ENCODE measurements around the gene PAK1.
"Not testable (repeated sequence)": the region's sequence is repeated elsewhere in the genome, so short reads cannot be mapped to it uniquely, and the experiment has no call there.

PAK1 gene

GRCh38 chr11:77400775-77401449 lies 73.0 kb downstream of the PAK1 start:
- DNase-seq, result no peak

DNA sequence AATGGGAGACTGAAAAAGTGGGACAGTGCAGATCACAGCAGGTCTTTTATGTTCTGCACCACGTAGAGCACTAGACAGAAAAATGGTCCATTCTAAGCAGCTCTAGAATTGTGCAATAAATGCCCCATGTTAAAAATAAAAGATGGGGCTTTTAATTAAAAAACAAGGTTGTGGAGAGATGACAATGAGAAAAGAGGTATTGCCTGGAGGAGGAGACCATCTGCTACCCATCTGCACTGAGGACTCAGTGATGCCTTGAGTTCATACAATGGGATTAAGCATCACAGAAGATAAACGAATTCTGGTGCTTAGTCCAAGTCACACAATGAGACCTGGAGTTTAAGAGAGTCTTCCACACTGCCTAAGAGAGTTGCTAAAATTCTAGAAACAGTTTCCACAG lies 73.6 kb downstream of the PAK1 start:
- DNase-seq, result peak; percentile 70 to 93

DNA sequence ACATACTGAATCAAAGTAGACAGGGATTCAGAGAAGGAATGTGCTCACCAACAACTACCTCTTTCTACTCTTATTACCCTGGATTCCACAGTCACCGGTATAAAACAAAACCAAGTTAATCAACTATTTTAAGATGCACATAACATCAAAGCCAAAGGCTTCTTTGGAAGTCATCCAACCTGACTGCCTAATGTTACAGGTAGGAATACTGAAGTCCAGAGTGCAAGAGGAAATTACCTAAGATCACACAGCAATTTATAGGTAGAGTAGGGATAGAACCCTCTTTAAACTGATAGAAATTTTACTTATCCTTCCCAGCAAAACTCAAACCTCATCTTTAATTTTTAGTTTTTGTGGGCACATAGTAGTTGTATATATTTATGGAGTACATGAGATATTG lies 76.3 kb downstream of the PAK1 start:
- DNase-seq, result no peak

GRCh38 chr11:77396911-77397310 lies 77.0 kb downstream of the PAK1 start:
- no peak for DNase-seq

DNA sequence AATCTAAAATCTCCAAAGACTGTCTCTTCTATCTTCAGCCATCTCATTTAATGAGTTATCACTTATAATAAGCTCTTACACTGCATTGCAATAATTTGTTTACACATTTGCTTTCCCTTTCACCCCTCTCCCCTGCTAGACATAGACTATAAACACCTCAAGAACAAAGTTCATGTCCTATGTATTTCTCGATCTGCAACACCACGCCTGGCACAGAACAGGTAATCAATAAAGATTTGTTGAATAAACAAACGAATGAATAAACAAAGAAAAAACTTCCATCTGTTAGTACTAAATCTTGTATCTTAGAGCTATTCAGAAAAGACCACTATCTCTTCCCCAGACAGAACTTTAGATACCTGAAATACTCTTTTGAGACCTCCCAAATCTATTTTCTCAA lies 77.6 kb downstream of the PAK1 start:
- DNase-seq, result no peak

DNA sequence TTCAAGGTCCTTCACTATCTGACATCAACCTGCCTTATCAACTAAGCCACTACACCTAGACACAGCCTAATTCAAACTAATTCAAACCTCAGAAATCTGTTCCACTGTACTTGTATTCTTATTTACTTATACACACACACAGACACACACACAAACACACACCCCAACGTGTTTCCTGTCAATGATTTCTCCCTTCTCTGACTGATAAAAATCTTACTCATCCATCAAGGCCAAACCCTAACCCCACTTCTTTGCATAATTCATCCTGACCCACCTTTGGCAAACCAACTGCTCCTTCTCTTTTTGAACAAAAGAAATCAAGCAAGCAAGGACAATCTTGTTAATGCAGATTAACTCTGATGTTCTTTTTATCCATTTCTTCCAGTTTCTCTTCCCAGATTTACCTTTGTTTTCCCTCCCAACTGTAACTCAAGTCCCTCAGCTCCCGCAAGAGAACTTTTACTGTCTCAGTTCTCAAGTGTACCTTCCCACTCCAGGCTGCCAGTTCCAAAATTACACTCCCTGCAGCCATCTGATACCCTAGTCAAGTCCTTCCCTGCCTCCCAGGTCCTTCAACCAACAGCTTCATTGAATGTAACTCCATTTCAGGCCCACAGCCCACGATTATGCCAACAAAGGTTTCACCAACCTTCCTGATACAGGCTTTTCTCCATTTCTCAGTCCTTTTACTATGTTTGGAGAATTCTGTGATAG lies 78.3 kb downstream of the PAK1 start:
- peak in 1 of 2 experiments; percentile 21 for DNase-seq

DNA sequence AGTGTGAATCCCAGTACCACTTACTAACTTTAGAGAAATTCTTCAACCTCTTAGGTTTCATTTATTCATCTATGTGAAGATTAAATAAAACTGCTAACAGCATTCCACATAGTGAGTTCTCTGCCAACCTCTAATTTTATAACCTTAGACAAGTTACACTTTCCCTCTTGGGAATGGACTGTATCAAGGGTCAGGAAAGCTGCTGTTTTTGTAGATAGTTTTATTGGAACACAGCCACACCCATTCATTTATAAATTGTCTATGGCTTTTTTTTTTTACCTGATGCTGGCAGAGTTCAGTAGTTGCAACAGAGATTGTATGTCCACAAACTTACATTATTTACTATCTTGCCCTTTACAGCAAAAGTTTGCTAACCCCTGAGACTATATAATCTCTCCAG lies 81.1 kb downstream of the PAK1 start:
- no peak for DNase-seq

DNA sequence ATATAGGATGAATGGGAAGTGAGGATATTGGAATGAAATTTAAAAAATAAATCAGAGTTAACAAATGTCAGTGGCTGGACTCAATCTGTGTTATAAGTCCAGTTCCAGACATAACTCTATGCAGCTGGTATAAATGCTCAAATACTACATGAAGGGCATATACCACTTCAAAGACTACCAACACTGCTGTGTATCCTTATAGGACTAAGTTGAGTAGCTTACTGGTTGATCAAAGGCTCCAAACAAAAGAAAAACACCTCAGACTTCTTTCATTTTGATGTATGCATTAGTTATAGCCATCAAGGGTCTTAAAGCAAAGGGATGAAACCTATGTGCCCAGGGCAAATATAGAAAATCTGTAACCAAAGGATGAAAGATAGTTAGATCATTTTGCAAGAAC lies 86.2 kb downstream of the PAK1 start:
- DNase-seq, result no peak

GRCh38 chr11:77386178-77386577 lies 87.7 kb downstream of the PAK1 start:
- DNase-seq, result no peak

DNA sequence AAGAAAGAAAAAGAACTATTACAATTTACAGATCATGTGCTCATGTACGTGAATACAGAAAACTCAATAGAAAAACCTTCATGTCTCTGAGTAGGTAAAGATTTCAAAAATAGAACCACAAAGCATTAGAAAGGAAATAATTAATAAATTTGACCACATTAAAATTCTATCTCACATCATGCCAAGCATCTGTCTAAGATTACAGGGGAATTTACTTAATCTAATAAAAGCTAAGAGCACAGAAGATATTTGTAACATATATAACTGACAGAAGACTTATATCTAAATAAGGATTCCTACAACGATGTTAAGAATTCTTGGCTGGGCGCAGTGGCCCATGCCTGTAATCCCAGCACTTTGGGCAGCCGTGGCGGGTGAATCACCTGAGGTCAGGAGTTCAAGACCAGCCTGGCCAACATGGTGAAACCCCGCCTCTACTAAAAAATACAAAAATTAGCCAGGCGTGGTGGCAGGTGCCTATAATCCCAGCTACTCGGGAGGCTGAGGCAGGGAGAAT lies 88.6 kb downstream of the PAK1 start:
- not testable (repeated sequence) for DNase-seq

DNA sequence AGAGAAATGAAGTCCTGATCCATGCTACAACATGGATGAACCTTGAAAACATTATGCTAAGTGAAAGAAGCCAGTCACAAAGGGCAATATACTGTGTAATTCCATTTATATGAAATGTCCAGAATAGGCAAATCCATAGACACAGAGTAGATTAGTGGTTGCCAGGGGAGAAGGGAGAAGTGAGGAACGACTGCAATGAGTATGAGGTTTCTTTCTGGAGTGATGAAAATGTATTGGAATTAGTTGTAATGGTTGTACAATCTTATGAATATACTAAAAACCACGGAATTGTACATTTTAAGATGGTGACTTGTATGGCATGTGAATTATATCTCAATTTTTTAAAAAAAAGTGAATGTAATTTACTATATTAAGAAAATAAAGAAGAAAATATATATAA lies 89.3 kb downstream of the PAK1 start:
- DNase-seq, result no peak

DNA sequence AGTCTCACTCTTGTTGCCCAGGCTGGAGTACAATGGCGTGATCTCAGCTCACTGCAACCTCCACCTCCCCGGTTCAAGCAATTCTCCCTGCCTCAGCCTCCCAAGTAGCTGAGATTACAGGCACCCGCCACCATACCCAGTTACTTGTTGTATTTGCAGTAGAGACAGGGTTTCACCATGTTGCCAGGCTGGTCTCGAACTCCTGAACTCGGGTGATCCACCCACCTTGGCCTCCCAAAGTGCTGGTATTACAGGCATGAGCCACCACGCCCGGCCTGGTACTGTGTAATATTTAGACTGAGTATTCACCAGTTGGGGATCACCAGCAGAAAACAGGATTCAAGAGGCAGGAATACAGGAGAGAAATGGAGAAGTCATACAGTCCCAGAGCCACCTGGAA lies 90.5 kb downstream of the PAK1 start:
- DNase-seq, result not testable (repeated sequence)

DNA sequence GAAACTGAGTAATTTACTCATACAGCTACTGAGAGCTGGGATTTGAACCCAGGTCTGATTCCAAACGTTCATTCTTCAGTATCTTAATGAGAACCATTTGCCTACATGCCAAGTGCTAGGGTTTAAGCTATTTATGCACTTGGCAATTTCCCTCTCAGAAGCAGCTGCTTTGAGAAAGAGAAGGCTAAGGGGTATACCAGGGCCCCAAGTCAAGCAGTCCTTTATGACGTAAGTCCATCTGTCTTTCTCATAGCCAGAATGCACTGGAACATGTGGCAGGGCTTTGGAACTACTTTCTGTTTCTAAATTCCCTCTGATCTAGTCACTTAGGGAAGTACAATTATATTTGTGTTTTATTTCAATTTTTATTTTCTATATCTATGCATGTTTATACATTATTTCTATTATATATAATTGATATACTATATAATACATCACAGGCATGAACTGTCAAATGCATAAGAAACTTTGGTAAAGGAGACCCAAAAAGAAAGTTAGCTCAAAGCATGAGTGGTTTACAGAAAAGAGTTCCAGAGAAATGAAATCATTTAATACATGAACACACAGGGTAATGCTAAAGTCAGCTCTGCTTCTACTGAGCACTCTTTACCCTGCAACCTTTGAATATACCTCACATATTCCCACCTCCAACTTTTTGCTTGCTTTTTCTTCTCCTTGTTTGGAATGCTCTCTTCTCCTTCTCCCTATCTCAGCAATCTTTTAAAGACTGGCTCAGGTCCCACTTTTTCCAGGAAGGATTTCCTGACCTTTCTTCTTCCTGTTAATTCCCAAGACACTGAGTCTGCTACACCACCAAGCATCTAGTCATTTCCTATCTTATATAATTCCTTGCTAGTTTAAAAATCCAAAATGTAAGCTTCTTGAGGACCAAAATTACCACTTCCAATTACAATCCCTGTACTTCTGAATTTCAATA lies 91.9 kb downstream of the PAK1 start:
- DNase-seq, result peak; percentile 72 to 90

DNA sequence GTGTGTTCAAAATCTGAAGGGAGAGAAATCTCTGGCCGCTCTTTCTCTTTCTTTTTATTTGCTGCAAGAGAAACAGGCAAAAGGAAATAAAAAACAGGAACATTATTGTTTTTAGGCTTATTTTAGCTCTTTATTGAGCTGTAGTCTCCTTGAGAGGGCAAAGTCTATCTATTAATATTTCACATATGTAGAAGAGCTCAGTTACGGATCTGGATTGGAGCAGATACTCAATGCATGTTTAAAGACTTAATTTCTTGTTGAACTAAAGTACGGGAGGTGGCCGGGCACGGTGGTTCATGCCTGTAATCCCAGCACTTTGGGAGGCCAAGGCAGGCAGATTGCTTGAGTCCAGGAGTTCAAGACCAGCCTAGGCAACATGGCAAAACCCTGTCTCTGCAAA lies 94.0 kb downstream of the PAK1 start:
- DNase-seq, result no peak

DNA sequence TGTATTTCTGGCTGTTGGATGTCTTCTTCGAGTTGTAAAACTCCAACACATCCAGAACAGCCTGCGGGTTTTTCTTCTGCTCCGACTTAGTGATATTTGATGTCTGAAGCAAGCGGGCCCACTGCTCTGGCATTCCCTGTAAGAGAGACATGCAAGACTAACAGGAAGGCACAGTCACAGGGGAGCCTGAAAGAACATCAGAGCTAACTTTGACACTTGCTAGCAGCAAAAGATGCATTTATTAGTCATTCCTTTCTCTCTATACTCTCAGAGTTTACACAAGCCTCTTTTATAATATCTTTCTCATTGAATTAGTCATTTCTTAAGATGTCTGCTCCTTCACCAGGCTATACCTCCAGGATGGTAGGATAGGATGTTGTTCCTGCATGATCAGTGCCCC lies 94.6 kb downstream of the PAK1 start:
- DNase-seq, result no peak

DNA sequence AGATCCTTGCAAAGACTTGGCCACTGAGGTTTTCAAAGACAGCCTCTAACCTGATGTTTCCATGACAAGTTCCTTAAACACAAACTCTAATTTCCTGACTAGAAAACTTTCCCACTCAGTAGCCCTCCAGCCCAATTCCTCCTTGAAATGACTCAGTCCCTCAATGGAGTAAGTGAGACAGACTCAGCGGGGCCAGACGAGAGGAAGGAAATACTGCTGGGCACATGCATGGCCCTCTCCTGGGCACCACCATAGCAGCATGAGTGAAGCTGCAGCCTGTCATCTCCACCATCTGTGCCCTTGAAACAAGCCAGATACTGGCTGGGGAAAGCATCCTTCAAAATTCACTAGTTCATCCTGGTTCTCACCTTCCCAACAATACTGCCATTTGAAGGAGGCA lies 96.2 kb downstream of the PAK1 start:
- no peak for DNase-seq

DNA sequence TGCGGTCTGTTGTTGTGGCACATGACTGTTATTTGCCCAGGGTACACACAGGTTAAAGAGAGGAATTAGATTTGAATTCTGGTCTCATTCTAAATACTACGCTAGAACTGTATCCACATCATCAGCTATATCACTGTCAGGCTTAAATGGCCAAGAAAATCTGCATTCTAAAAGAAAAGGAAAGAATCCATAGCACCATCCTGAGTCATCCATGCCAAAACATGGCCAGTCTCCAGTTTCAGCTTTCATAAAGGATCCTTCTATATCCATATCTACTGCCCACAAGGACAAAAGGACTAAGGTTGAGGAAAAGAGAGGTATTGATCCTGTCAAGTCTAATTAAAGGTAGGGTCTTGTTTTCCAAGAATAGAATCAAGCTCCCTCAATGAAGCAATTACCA lies 98.8 kb downstream of the PAK1 start:
- no peak for DNase-seq

DNA sequence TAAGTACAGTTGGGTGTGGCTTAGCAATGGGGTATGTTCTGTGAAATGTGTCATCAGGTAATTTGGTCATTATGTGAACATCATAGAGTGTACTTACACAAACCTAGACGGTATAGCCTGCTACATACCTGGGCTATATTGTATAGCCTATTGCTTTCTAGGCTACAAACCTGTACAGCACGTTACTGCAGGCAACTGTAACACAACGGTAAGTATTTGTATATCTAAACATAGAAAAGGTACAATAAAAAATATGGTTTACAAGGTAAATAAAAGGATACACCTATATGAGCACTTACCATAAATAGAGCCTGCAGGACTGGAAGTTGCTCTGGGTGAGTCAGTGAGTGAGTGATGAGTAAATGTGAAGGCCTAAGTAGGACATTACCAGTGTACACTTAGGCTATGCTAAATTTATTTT lies 99.3 kb downstream of the PAK1 start:
- DNase-seq, result no peak

DNA sequence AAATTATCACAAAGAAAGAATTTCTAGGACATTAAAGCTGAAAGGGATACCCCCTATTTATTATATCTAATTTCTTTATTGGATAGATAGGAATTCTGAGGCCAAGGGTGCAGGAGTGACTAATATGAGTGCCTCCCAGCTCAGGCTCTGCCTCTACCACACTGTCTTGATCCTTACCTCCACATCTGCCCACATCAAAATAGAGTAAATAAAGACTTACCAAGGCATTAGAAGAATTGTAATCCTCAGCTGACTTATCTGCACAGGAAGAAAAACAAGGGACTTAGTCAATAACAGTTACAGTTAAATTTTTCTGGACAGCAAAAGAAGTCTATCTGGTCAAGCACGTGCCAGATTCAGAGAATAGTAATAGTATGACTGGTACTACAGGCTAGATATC lies 99.8 kb downstream of the PAK1 start:
- DNase-seq, result no peak

- no peak for DNase-seq
These were observed 101.2 kb downstream of the PAK1 start for GRCh38 chr11:77372726-77373125.

DNA sequence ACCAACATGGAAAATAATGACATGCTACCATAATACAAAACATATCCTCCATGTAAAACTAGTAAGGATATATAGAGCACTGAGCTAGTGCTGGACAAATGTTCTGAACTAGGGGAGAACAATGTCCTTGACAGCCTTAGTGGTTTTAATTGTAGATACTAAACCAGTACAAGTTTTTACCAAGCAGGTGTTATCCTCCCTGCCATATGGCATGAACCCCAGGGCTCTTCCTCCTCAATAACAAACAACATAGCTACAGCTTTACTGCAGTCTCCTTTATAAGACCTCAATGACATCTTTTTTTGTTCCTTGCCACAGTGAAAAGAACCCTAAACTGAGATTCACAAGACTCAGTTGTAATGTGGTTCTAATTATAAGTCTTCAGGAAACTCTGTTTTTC lies 102.2 kb downstream of the PAK1 start:
- peak; percentile 18 to 86 for DNase-seq

GRCh38 chr11:77370217-77370616 lies 103.7 kb downstream of the PAK1 start:
- DNase-seq, result peak in 1 of 2 experiments; percentile 8

DNA sequence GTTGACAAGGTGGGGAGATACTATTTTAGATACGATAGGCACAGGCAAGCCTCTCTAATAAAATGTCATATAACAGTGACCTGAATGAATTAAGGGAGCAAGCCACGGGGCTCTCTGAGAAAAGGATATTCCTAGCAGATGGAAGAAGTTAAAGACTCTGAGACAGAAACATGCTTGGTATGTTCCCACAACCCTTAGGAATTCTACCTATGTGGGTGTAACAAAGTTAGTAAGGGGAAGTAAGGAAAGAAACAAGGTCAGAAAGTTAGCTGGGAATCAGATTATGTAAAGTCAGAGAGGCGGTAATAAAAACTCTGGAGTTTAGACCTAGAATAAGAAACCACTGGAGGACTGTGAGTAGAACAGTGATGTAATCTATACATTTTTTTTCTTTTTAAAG lies 112.7 kb downstream of the PAK1 start:
- DNase-seq, result no peak

Measured in NCI-H524 (cell line).